Astrocyte (in vitro differentiated cells and primary cell): ENCODE measurements around the gene GRK6. TPM values are rescaled to one million over a fixed set of nuclear protein-coding genes. Genes with fewer than 3 reads are reported as not detected.

ENCODE experiments used
- DNase-seq: peaks from one replicate; pipeline ENCODE4 v3.0.0-alpha.2; 2010; ENCODE audit warnings: low read depth
- FAIRE-seq: peaks from 2 replicates; lab custom pipeline; 2011; peaks lifted over from hg19 to GRCh38; lab: Jason Lieb, UNC
- H2AFZ ChIP-seq: 2 replicates; pipeline ENCODE4 v1.6.0; 2012; ENCODE audit warnings: low read depth, low read length, inconsistent platforms
- H3K27ac ChIP-seq: 2 replicates; pipeline ENCODE4 v1.5.1; 2011; ENCODE audit warnings: low read depth, low read length, inconsistent platforms
- H3K27me3 ChIP-seq: 2 replicates; pipeline ENCODE4 v1.6.0; 2011; ENCODE audit warnings: low read length, inconsistent platforms; ENCODE audit not compliant: insufficient read depth
- H3K36me3 ChIP-seq: 2 replicates; pipeline ENCODE4 v1.5.1; 2011; ENCODE audit warnings: low read length, inconsistent platforms; ENCODE audit not compliant: insufficient read depth
- H3K4me1 ChIP-seq: 2 replicates; pipeline ENCODE4 v1.5.1; 2011; ENCODE audit warnings: low read length, inconsistent platforms; ENCODE audit not compliant: insufficient read depth
- H3K4me2 ChIP-seq: 2 replicates; pipeline ENCODE4 v1.6.0; 2012; ENCODE audit warnings: low read length, inconsistent platforms
- H3K4me3 ChIP-seq: 2 replicates; pipeline ENCODE4 v1.5.1; 2011; ENCODE audit warnings: low read depth, mild to moderate bottlenecking, low read length, inconsistent platforms; ENCODE audit not compliant: insufficient read depth
- H3K79me2 ChIP-seq: 2 replicates; pipeline ENCODE4 v1.6.0; 2012; ENCODE audit warnings: mild to moderate bottlenecking, low read length, inconsistent platforms; ENCODE audit not compliant: insufficient read depth
- H3K9ac ChIP-seq: 2 replicates; pipeline ENCODE4 v1.6.0; 2012; ENCODE audit warnings: mild to moderate bottlenecking, low read length, inconsistent platforms
- H3K9me3 ChIP-seq: 2 replicates; pipeline ENCODE4 v1.5.1; 2012; ENCODE audit warnings: low read depth, mild to moderate bottlenecking, low read length, inconsistent platforms; ENCODE audit not compliant: insufficient read depth
- H4K20me1 ChIP-seq: 2 replicates; pipeline ENCODE4 v1.6.0; 2012; ENCODE audit warnings: low read length, inconsistent platforms; ENCODE audit not compliant: insufficient read depth
- H3K27ac Mint-ChIP-seq: one replicate; pipeline ENCODE4 v1.8.0; 2021; ENCODE audit warnings: mild to moderate bottlenecking, mixed read lengths; ENCODE audit not compliant: unreplicated experiment
- H3K27me3 Mint-ChIP-seq: one replicate; pipeline ENCODE4 v1.8.0; 2021; ENCODE audit warnings: low read depth, mixed read lengths; ENCODE audit not compliant: unreplicated experiment
- H3K36me3 Mint-ChIP-seq: one replicate; pipeline ENCODE4 v1.8.0; 2021; ENCODE audit warnings: low read depth, mixed read lengths; ENCODE audit not compliant: unreplicated experiment
- H3K4me1 Mint-ChIP-seq: one replicate; pipeline ENCODE4 v1.8.0; 2021; ENCODE audit warnings: low read depth, mixed read lengths; ENCODE audit not compliant: unreplicated experiment
- H3K4me3 Mint-ChIP-seq: one replicate; pipeline ENCODE4 v1.8.0; 2021; ENCODE audit warnings: mild to moderate bottlenecking, moderate library complexity, mixed read lengths; ENCODE audit not compliant: unreplicated experiment
- H3K9me3 Mint-ChIP-seq: one replicate; pipeline ENCODE4 v1.8.0; 2021; ENCODE audit warnings: mild to moderate bottlenecking, mixed read lengths; ENCODE audit not compliant: unreplicated experiment
- CTCF ChIP-seq: IDR thresholded peaks from 2 replicates; pipeline ENCODE4 v1.5.1; 2011; ENCODE audit warnings: low read depth, mild to moderate bottlenecking, inconsistent platforms, low read length, moderate library complexity; ENCODE audit not compliant: insufficient read depth
- EZH2 ChIP-seq: IDR thresholded peaks from 2 replicates; pipeline ENCODE4 v1.6.1; 2012; ENCODE audit warnings: mild to moderate bottlenecking, low read length, inconsistent platforms; ENCODE audit not compliant: insufficient read depth
- total RNA-seq: library from RNA; stranded (reverse); gene quantifications from 2 replicates; pipeline ENCODE4 v1.2.1, GENCODE V29; 2021

The GRK6 gene
- total RNA-seq, 1 donor from 2014 or later, result 25.9 TPM

- Histone ChIP-seq H3K79me2 (no peaks in the 10 kb centered on the region), H3K4me1 (peaks cover 30% of the 10 kb centered on the region), H3K9me3 (no peaks in the 10 kb centered on the region), H3K4me2 (peak overlapping the region; percentile 99), H4K20me1 (no peaks in the 10 kb centered on the region), H3K9ac (peak overlapping the region; percentile 60), H3K36me3 (no peaks in the 10 kb centered on the region), H3K4me3 (peak overlapping the region; percentile 56), H2AFZ (peak overlapping the region; percentile 96), H3K27ac (no peak overlapping the region), H3K27me3 (peaks cover 38% of the 10 kb centered on the region)
- Mint-ChIP-seq H3K27me3 (peaks cover 55% of the 10 kb centered on the region), H3K27ac (no peak overlapping the region), H3K4me1 (no peaks in the 10 kb centered on the region), H3K9me3 (no peaks in the 10 kb centered on the region), H3K4me3 (peak overlapping the region; percentile 76), H3K36me3 (no peaks in the 10 kb centered on the region)
- DNase-seq (peak; percentile 45), FAIRE-seq (no peak)
- TF ChIP-seq EZH2 (no peak), CTCF (no peak)
Measured at GRCh38 chr5:177403792-177404640, 22.5 kb upstream of the GRK6 start.

GRCh38 chr5:177404641-177405179 lies 21.8 kb upstream of the GRK6 start:
- Histone ChIP-seq H3K9ac (peak overlapping the region; percentile 60), H3K4me2 (peak overlapping the region; percentile 99), H3K9me3 (no peaks in the 10 kb centered on the region), H3K79me2 (no peaks in the 10 kb centered on the region), H3K4me3 (peak overlapping the region; percentile 56), H3K36me3 (no peaks in the 10 kb centered on the region), H4K20me1 (no peaks in the 10 kb centered on the region), H2AFZ (peak overlapping the region; percentile 96), H3K4me1 (peaks cover 27% of the 10 kb centered on the region), H3K27ac (no peak overlapping the region), H3K27me3 (peaks cover 35% of the 10 kb centered on the region)
- Mint-ChIP-seq H3K4me1 (no peaks in the 10 kb centered on the region), H3K4me3 (peak overlapping the region; percentile 73), H3K9me3 (no peaks in the 10 kb centered on the region), H3K27me3 (peaks cover 62% of the 10 kb centered on the region), H3K27ac (no peak overlapping the region), H3K36me3 (no peaks in the 10 kb centered on the region)
- FAIRE-seq (no peak), DNase-seq (no peak)
- no peak for TF ChIP-seq CTCF
- no peak for TF ChIP-seq EZH2
